SK-N-MC (cell line): Measurements from ENCODE around the gene TLR1.

Source experiments
- EZH2 ChIP-seq: fragments of 200-600 bp; sonication (generic); IDR thresholded peaks from one replicate; pipeline ENCODE4 v1.6.1; 2017; ENCODE audit warnings: antibody characterized with exemption
- FOXP2 ChIP-seq: optimal IDR thresholded peaks from 2 replicates; pipeline ENCODE3; 2011; ENCODE audit warnings: mild to moderate bottlenecking, moderate library complexity; ENCODE audit not compliant: insufficient read depth; ENCODE audit errors: extremely low read length, control extremely low read depth
- POLR2AphosphoS5 ChIP-seq: IDR thresholded peaks from 2 replicates; pipeline ENCODE4 v1.6.1; 2012; ENCODE audit warnings: mild to moderate bottlenecking, low read depth, low read length, borderline replicate concordance

DNA sequence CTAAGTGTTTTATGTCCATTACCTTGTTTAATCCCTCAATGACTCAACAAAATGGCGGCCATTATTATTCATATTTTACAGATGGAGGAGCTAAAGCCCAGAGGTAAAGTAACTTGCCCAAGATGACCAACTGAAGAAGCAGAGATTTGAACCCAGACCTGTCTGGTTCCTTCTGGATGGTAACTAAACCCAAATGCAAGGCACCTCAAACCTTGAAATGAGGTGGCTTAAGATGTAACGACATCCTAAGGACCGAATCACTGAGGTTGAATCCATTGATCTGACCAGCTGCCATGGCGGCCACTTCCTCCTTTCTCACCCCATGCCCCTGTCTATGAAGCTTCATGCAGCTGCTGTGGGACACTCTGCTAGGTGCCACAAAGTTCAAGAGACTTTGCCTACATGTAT, 22.7 kb downstream of the TLR1 start:
- TF ChIP-seq EZH2 = no peak
- no peak for TF ChIP-seq POLR2AphosphoS5
- TF ChIP-seq FOXP2 = no peak
